Measurements from ENCODE around the gene KCNA10. TPM values are rescaled to one million over a fixed set of nuclear protein-coding genes. Genes with fewer than 3 reads are reported as not detected.

Gene KCNA10
- total RNA-seq, 1 experiment from 2014 or later, result not detected

- TF ChIP-seq POLR2A (IDR thresholded peaks at IDR 0.05; ENCODE audit: borderline replicate concordance, extremely low read depth, insufficient read depth, insufficient read length), result no peak
- no peak for TF ChIP-seq SP1 (IDR thresholded peaks at IDR 0.05; ENCODE audit: low read depth)
- no peak for TF ChIP-seq YY1 (IDR thresholded peaks at IDR 0.05; ENCODE audit: extremely low read depth, insufficient replicate concordance, low read depth, low read length)
- no peak for TF ChIP-seq CEBPB (IDR thresholded peaks at IDR 0.05; ENCODE audit: low read depth)
These were observed 40.1 kb downstream of the KCNA10 start (continued) for GRCh38 chr1:110478886-110479285.

- Histone ChIP-seq H4K20me1 (ENCODE audit: insufficient read depth) (no peaks in the 10 kb centered on the region), H3K36me3 (ENCODE audit: control insufficient read depth in 1 of 2, insufficient read depth in 2 of 2, low read length in 2 of 2) (no peaks in the 10 kb centered on the region), H3K9me3 (ENCODE audit: control insufficient read depth in 1 of 2, insufficient read depth in 1 of 2, low read depth in 1 of 2, low read length in 2 of 2) (no peaks in the 10 kb centered on the region), H3K4me1 (ENCODE audit: control insufficient read depth in 1 of 2, insufficient read depth in 2 of 2, low read length in 2 of 2) (peaks cover 23 to 40% of the 10 kb centered on the region in 2 experiments), H3K27ac (ENCODE audit: low read depth, low read length) (peak overlapping the region; percentile 72), H3K4me3 (replicated peaks in 1 of 2; ENCODE audit: low read depth in 1 of 2, low read length in 2 of 2) (peak overlapping the region in 1 of 2 experiments; percentile 34; a peak in 2 of 4 replicates), H3K79me2 (ENCODE audit: insufficient read depth, low read length) (no peaks in the 10 kb centered on the region), H3K4me2 (ENCODE audit: low read length) (peak overlapping the region; percentile 71), H2AFZ (ENCODE audit: low read depth, low read length, poor library complexity, severe bottlenecking) (peak overlapping the region; percentile 63), H3K27me3 (ENCODE audit: insufficient read depth, low read length) (no peaks in the 10 kb centered on the region), H3K9me2 (ENCODE audit: insufficient read depth) (no peaks in the 10 kb centered on the region), H3K9ac (ENCODE audit: low read length) (peak overlapping the region; percentile 57)
- ChIA-PET POLR2A (interaction anchor here (1.4 kb wide), 1 partner anchor 139 kb away, joined by 3 read pairs; the partner anchor contains the start of gene RBM15), CTCF (interaction anchor here (1.9 to 21.6 kb wide), 3 partner anchors 18 to 270 kb away, joined by 7 to 203 read pairs (median 9); no protein-coding TSS in a partner anchor), RAD21 (ENCODE audit: low non-redundant PET in 1 of 2, low total read pairs in 2 of 2, uncharacterized antibody in 2 of 2, unreplicated experiment in 2 of 2) (interaction anchor here (1.1 to 2.4 kb wide), 3 partner anchors 18 to 65 kb away, joined by 3 to 11 read pairs (median 5); no protein-coding TSS in a partner anchor)
- DNase-seq (ENCODE audit: low read depth, low spot score) (no peak), ATAC-seq (no peak)
- intact Hi-C loops (cut with micrococcal nuclease), result loop anchor here (1.0 to 5.0 kb wide), 2 partner anchors 18 to 139 kb away; no protein-coding TSS in a partner anchor
- BruUV-seq (replicated peaks), result no TSS peak
- TF ChIP-seq YY1 (IDR thresholded peaks at IDR 0.05; ENCODE audit: extremely low read depth, insufficient replicate concordance, low read depth, low read length), result no peak
- TF ChIP-seq JUND (IDR thresholded peaks at IDR 0.05), result no peak
- no peak for TF ChIP-seq EGR1 (IDR thresholded peaks at IDR 0.05; ENCODE audit: low read depth)
- no peak for TF ChIP-seq EZH2phosphoT487 (IDR thresholded peaks at IDR 0.05; ENCODE audit: borderline replicate concordance)
- TF ChIP-seq SIN3A (IDR thresholded peaks at IDR 0.05; ENCODE audit: low read depth), result no peak
- no peak for TF ChIP-seq EZH2 (IDR thresholded peaks at IDR 0.05)
- no peak for TF ChIP-seq FOSL1 (IDR thresholded peaks at IDR 0.05; ENCODE audit: low read depth)
- no peak for TF ChIP-seq ZNF274 (IDR thresholded peaks at IDR 0.05; ENCODE audit: low read depth, low read length)
- TF ChIP-seq ZFX (IDR thresholded peaks at IDR 0.05), result no peak
- no peak for TF ChIP-seq POLR2A (IDR thresholded peaks at IDR 0.05; ENCODE audit: borderline replicate concordance, extremely low read depth, insufficient read depth, insufficient read length)
- no peak for TF ChIP-seq ZBTB33 (IDR thresholded peaks at IDR 0.05; ENCODE audit: extremely low read depth, insufficient replicate concordance, low read length)
- no peak for TF ChIP-seq MAX (IDR thresholded peaks at IDR 0.05)
- no peak for TF ChIP-seq SRF (IDR thresholded peaks at IDR 0.05; ENCODE audit: low read depth)
- no peak for TF ChIP-seq ELF1 (IDR thresholded peaks at IDR 0.05; ENCODE audit: borderline replicate concordance, low read depth)
These were observed 40.9 kb downstream of the KCNA10 start for GRCh38 chr1:110477967-110478640.
